MM.1S (cell line): ENCODE measurements around the gene HIP1.

ENCODE experiments used
- CTCF ChIP-seq: fragments of 300-600 bp; sonication (generic); IDR thresholded peaks from 2 replicates; pipeline ENCODE4 v1.5.1; 2016; ENCODE audit warnings: antibody characterized with exemption, low read length, mixed read lengths
- EZH2 ChIP-seq: fragments of 300-600 bp; sonication (generic); optimal IDR thresholded peaks from 2 replicates; pipeline ENCODE3; 2017; ENCODE audit warnings: low read depth, mild to moderate bottlenecking, antibody characterized with exemption, low read length, mixed read lengths
- EZH2phosphoT487 ChIP-seq: fragments of 300-600 bp; sonication (generic); IDR thresholded peaks from 2 replicates; pipeline ENCODE4 v1.6.1; 2018; ENCODE audit warnings: antibody characterized with exemption, low read length

- no peak for TF ChIP-seq CTCF
- no peak for TF ChIP-seq EZH2
- no peak for TF ChIP-seq EZH2phosphoT487
These were observed 89.3 kb downstream of the HIP1 start for GRCh38 chr7:75649462-75649861.
